BE2C (cell line): Measurements from ENCODE around the gene SP7.
"Not testable (repeated sequence)": the region's sequence is repeated elsewhere in the genome, so short reads cannot be mapped to it uniquely, and the experiment has no call there.

Source experiments
- DNase-seq: peaks from one replicate; pipeline ENCODE4 v3.0.0-alpha.2; 2020
- H3K27me3 ChIP-seq: fragments of 250-450 bp; sonication (Bioruptor Pico); 2 replicates; pipeline ENCODE4 v1.5.1; 2020; ENCODE audit warnings: mild to moderate bottlenecking
- H3K36me3 ChIP-seq: fragments of 250-450 bp; sonication (Bioruptor Pico); 2 replicates; pipeline ENCODE4 v1.5.1; 2020; ENCODE audit warnings: mild to moderate bottlenecking
- H3K4me1 ChIP-seq: fragments of 250-450 bp; sonication (Bioruptor Pico); 2 replicates; pipeline ENCODE4 v1.5.1; 2020
- H3K4me3 ChIP-seq: 2 replicates; pipeline ENCODE4 v1.5.1; 2011; ENCODE audit warnings: low read depth, low read length
- H3K9me3 ChIP-seq: fragments of 250-450 bp; sonication (Bioruptor Pico); 2 replicates; pipeline ENCODE4 v1.5.1; 2020
- TF ChIP-seq, protein P1 (sequence below): IDR thresholded peaks from 2 replicates; pipeline ENCODE4 v1.5.1; 2012; ENCODE audit warnings: mild to moderate bottlenecking, low read depth, low read length

SP7 gene

DNA sequence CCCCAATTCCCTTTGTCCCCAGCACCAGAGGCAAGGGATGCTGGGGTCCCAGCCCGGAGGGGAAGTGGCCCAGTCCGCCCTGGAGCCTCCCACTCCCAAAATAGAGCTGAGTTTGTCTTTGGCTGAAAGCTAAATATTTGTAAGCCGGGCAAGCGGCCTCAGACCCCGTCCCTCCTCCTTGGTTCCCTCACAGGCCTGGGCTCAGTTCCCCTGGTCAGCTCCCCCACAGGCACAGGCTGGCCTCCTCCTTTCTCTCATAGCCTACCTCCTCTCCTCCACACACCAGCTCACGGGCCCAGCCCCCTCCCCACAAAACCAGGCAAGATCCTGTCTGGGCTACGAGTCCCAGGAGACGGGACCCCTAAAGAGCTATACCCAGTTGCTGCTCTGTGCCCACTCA, 1.3 kb downstream of the SP7 start:
- Histone ChIP-seq H3K4me1 (peaks cover 27% of the 10 kb centered on the region), H3K9me3 (no peaks in the 10 kb centered on the region), H3K27me3 (no peaks in the 10 kb centered on the region), H3K36me3 (no peaks in the 10 kb centered on the region), H3K4me3 (no peak overlapping the region)
- TF ChIP-seq, protein P1, sequence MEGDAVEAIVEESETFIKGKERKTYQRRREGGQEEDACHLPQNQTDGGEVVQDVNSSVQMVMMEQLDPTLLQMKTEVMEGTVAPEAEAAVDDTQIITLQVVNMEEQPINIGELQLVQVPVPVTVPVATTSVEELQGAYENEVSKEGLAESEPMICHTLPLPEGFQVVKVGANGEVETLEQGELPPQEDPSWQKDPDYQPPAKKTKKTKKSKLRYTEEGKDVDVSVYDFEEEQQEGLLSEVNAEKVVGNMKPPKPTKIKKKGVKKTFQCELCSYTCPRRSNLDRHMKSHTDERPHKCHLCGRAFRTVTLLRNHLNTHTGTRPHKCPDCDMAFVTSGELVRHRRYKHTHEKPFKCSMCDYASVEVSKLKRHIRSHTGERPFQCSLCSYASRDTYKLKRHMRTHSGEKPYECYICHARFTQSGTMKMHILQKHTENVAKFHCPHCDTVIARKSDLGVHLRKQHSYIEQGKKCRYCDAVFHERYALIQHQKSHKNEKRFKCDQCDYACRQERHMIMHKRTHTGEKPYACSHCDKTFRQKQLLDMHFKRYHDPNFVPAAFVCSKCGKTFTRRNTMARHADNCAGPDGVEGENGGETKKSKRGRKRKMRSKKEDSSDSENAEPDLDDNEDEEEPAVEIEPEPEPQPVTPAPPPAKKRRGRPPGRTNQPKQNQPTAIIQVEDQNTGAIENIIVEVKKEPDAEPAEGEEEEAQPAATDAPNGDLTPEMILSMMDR = no peak
- no peak for DNase-seq

DNA sequence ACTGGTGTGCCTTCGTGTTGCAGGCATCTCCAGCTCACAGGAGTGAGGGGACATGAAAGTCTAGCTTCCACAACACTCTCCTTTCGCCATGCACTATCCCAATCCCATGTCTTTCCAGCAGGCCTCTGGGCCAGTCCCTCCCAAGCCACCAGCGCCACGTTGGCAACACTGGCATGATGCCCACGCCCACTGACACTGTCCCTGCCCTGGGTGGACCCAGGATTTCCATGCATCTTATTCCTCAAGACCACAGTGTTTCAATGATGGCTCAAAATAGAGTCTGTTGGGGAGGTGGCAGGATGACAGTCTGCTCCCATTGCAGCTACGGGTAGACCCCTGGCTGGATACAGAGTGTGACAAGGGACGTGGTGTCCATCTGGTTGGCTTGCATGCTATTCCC, 2.3 kb downstream of the SP7 start:
- H3K27me3 ChIP-seq = no peaks in the 10 kb centered on the region
- DNase-seq = no peak
- H3K4me1 ChIP-seq = peaks cover 22% of the 10 kb centered on the region
- H3K36me3 ChIP-seq = no peaks in the 10 kb centered on the region
- no peaks in the 10 kb centered on the region for H3K9me3 ChIP-seq
- H3K4me3 ChIP-seq = no peak overlapping the region
- TF ChIP-seq, protein P1 = no peak

DNA sequence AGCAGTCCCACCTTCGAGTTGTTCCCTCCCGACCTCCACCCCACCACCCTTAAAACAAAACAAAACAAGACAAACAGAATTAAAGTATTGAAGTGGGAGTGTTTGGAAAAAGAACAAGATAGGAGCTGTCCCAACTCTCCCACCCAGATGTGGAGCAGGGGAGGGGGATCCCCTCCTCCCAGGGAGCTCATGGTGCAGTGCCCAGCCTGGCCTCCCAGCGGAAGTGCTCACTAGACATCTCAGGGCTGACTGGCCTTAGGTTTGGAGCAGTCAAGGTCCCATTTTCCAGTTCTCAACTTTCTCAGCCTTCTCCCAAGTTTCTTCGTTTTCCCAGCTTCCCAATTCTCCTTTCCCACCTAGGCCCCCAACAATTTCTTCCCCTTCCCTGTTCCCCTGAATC, 2.9 kb downstream of the SP7 start:
- TF ChIP-seq, protein P1 = no peak
- H3K36me3 ChIP-seq = no peaks in the 10 kb centered on the region
- H3K4me3 ChIP-seq = no peak overlapping the region
- DNase-seq = no peak
- H3K27me3 ChIP-seq = no peaks in the 10 kb centered on the region
- peaks cover 17% of the 10 kb centered on the region for H3K4me1 ChIP-seq
- H3K9me3 ChIP-seq = no peaks in the 10 kb centered on the region

DNA sequence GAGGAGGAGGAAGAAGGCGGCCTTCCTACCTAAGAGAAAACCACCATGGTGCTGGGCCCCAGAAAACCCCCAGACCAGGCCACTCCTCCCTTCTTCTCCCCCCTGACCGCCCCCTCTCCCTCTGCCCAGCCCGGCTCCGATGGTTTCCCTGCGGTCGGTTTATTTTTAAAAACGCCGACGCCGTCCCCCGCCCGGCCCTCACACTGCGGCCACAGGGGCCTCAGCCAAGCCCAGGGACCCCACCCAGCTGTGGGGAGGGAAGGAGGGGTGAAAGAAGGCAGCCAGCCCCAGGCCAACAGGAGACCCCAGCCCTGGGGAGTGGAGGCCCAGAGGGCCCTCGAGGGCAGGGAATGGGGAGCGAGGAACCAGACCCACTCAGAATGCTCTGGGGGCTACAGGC, 3.4 kb downstream of the SP7 start:
- no peaks in the 10 kb centered on the region for H3K36me3 ChIP-seq
- H3K27me3 ChIP-seq = no peaks in the 10 kb centered on the region
- no peak overlapping the region for H3K4me3 ChIP-seq
- DNase-seq = no peak
- peaks cover 11% of the 10 kb centered on the region for H3K4me1 ChIP-seq
- no peaks in the 10 kb centered on the region for H3K9me3 ChIP-seq
- TF ChIP-seq, protein P1 = no peak

DNA sequence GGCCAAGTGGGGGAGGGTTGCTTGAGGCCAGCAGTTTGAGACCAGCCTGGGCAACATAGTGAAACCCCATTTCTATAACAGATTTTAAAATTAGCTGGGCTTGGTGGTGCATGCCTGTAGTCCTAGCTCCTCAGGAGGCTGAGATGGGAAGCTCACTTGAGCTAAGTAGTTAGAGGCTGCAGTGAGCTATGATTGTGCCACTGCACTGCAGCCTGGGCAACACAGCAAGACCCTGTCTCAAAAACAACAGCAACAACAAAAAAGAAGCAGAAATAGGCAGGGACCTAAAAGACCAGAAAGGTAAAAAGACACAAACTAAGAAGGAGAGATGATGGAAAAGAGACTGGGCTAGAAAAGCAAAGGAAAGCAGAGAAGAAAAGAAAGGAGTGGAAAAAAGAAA, 3.8 kb downstream of the SP7 start:
- not testable (repeated sequence) for H3K9me3 ChIP-seq, DNase-seq, H3K4me3 ChIP-seq, H3K27me3 ChIP-seq, H3K36me3 ChIP-seq
- peaks cover 11% of the 10 kb centered on the region for H3K4me1 ChIP-seq

DNA sequence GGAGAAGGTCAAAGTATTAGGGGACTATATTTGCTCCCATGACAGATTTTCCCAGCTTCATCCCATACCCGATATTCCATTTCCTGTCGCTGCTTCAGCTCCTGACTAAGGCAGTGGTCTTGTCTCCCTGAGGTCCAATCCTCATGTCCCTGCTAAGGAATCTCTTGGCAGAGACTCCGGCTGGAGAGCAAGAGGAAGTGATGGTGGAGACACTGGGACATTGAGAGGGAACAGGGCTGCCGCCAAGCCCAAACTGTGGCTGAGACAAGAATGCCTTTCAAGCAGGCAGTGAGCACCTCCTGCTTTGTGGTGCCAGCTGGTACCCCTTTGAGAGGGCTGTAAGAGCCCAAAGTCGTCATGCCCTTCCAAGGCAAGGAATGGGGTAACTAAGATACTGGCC, 5.5 kb downstream of the SP7 start:
- Histone ChIP-seq H3K4me3 (no peak overlapping the region), H3K27me3 (no peaks in the 10 kb centered on the region), H3K4me1 (peaks cover 4% of the 10 kb centered on the region; the same call in 1 of the 2 replicates), H3K36me3 (no peaks in the 10 kb centered on the region), H3K9me3 (no peaks in the 10 kb centered on the region)
- DNase-seq = no peak
- TF ChIP-seq, protein P1 = no peak

DNA sequence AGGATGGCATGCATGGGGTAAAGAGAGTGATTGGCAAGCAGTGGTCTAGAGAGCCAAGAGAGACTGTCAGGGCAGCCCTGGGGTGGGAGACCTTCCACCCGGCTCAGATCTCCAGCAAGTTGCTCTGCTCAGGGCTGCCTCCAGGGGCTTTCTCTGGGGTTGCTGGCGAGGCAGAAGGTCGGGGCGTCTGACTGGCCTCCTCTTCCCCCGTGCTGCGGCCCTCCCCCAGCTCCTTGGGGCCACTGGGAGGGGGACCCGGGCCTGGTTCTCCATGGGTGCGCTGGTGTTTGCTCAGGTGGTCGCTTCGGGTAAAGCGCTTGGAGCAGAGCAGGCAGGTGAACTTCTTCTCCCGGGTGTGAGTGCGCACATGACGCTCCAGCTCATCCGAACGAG, 8.1 kb downstream of the SP7 start:
- Histone ChIP-seq H3K27me3 (no peaks in the 10 kb centered on the region), H3K36me3 (no peaks in the 10 kb centered on the region), H3K4me3 (no peak overlapping the region), H3K4me1 (peaks cover 4% of the 10 kb centered on the region; the same call in 1 of the 2 replicates), H3K9me3 (no peaks in the 10 kb centered on the region)
- DNase-seq = no peak
- TF ChIP-seq, protein P1 = no peak
